H1 (cell line): ENCODE results near the gene LHX8. TPM values are rescaled to one million over a fixed set of nuclear protein-coding genes. Genes with fewer than 3 reads are reported as not detected.

Source experiments
- CTCF ChIA-PET: fragments of 300-600 bp; sonication (Branson Sonifier 250); formaldehyde crosslinking; loops from one replicate; lab custom pipeline; 2021; ENCODE audit not compliant: partially characterized antibody; lab: Charles Lee
- POLR2A ChIA-PET: fragments of 300-600 bp; sonication (Branson Sonifier 250); formaldehyde crosslinking; loops from one replicate; lab custom pipeline; 2021; ENCODE audit warnings: inconsistent platforms; ENCODE audit not compliant: partially characterized antibody; lab: Charles Lee
- DNase-seq, 2 experiments: peaks; one replicate each; pipeline versions ENCODE4 v3.0.0 to v3.0.0-alpha.2; 2010 to 2022; ENCODE audit warnings: low spot score in 2 of 2, low read depth in 1 of 2, mixed read lengths in 1 of 2
- FAIRE-seq: peaks from 2 replicates; lab custom pipeline; 2011; peaks lifted over from hg19 to GRCh38; lab: Jason Lieb, UNC
- H2AFZ ChIP-seq: 2 replicates; pipeline ENCODE4 v1.8.1; 2012; ENCODE audit warnings: low read length, inconsistent platforms
- H2AK5ac ChIP-seq: 2 replicates; pipeline ENCODE4 v1.6.1; 2013; ENCODE audit warnings: low read depth, low read length
- H2BK120ac ChIP-seq: replicated peaks from 2 replicates; pipeline ENCODE3; 2013; ENCODE audit warnings: low read depth, low read length, inconsistent platforms
- H2BK12ac ChIP-seq: 2 replicates; pipeline ENCODE4 v1.6.1; 2013; ENCODE audit warnings: low read depth, low read length
- H2BK15ac ChIP-seq: 2 replicates; pipeline ENCODE4 v1.6.1; 2013; ENCODE audit warnings: low read length
- H2BK20ac ChIP-seq: 2 replicates; pipeline ENCODE4 v1.6.1; 2013; ENCODE audit warnings: low read length
- H2BK5ac ChIP-seq: 2 replicates; pipeline ENCODE4 v1.6.1; 2013; ENCODE audit warnings: low read depth, low read length
- H3K14ac ChIP-seq: 2 replicates; pipeline ENCODE4 v1.6.1; 2013; ENCODE audit warnings: inconsistent platforms; ENCODE audit not compliant: insufficient read length
- H3K18ac ChIP-seq: 2 replicates; pipeline ENCODE4 v1.6.1; 2013; ENCODE audit warnings: low read length; ENCODE audit errors: extremely low read depth
- H3K23ac ChIP-seq: 2 replicates; pipeline ENCODE4 v1.6.1; 2013; ENCODE audit warnings: inconsistent platforms; ENCODE audit not compliant: insufficient read length
- H3K23me2 ChIP-seq: 2 replicates; pipeline ENCODE4 v1.6.1; 2013; ENCODE audit warnings: low read depth, low read length
- H3K27ac ChIP-seq: 2 replicates; pipeline ENCODE4 v1.6.1; 2011; ENCODE audit warnings: low read depth, low read length, inconsistent platforms
- H3K27me3 ChIP-seq, 4 experiments: replicated peaks in 1 of 4; 1 replicate in 1 of 4; 2 replicates in 3 of 4; pipeline versions ENCODE4 v1.6.1 to v1.8.1; 2011 to 2013; ENCODE audit warnings: low read length in 3 of 4, mild to moderate bottlenecking in 3 of 4, inconsistent platforms in 2 of 4, mixed read lengths in 2 of 4, moderate library complexity in 1 of 4; ENCODE audit not compliant: control insufficient read depth in 3 of 4, insufficient read depth in 3 of 4; ENCODE audit errors: extremely low read depth in 1 of 4
- H3K36me3 ChIP-seq, 4 experiments: 2 replicates each; pipeline versions ENCODE4 v1.6.1 to v1.8.1; 2011 to 2013; ENCODE audit warnings: mild to moderate bottlenecking in 4 of 4, low read length in 3 of 4, moderate library complexity in 2 of 4, control low read depth in 1 of 4, inconsistent platforms in 1 of 4; ENCODE audit not compliant: insufficient read depth in 4 of 4, control insufficient read depth in 2 of 4
- H3K4ac ChIP-seq: replicated peaks from 2 replicates; pipeline ENCODE3; 2013; ENCODE audit warnings: low read length, low read depth, mixed read lengths, inconsistent platforms; ENCODE audit not compliant: insufficient read length
- H3K4me1 ChIP-seq, 4 experiments: replicated peaks in 1 of 4; 1 replicate in 1 of 4; 2 replicates in 3 of 4; pipeline versions ENCODE4 v1.6.1 to v1.8.1; 2011 to 2013; ENCODE audit warnings: low read length in 3 of 4, inconsistent platforms in 2 of 4, mixed read lengths in 1 of 4; ENCODE audit not compliant: insufficient read depth in 4 of 4, control insufficient read depth in 3 of 4
- H3K4me2 ChIP-seq, 2 experiments: 2 replicates each; pipeline versions ENCODE4 v1.6.1 to v1.8.1; 2011 to 2013; ENCODE audit warnings: low read depth in 2 of 2, low read length in 2 of 2, control low read depth in 1 of 2, inconsistent platforms in 1 of 2, mild to moderate bottlenecking in 1 of 2; ENCODE audit not compliant: insufficient read depth in 1 of 2
- H3K4me3 ChIP-seq, 4 experiments: fragments of 200-600, 300-600 bp in 1 of 4; sonication (generic), shearing (Covaris generic), sonication (Bioruptor Twin) in 1 of 4; 2 replicates each; pipeline versions ENCODE4 v1.5.1 to v1.8.1; 2011 to 2016; ENCODE audit warnings: low read length in 4 of 4, low read depth in 3 of 4, control low read depth in 2 of 4, inconsistent platforms in 2 of 4, mild to moderate bottlenecking in 2 of 4, mixed read lengths in 1 of 4, moderate library complexity in 1 of 4; ENCODE audit not compliant: insufficient read depth in 2 of 4; ENCODE audit errors: extremely low read depth in 1 of 4
- H3K56ac ChIP-seq: replicated peaks from 2 replicates; pipeline ENCODE3; 2013; ENCODE audit warnings: low read depth, mild to moderate bottlenecking, mixed read lengths, low read length, inconsistent platforms; ENCODE audit not compliant: insufficient read length
- H3K79me1 ChIP-seq: 2 replicates; pipeline ENCODE4 v1.6.1; 2013; ENCODE audit warnings: low read depth, low read length, control low read depth
- H3K79me2 ChIP-seq, 2 experiments: 2 replicates each; pipeline versions ENCODE4 v1.6.1 to v1.8.1; 2012 to 2013; ENCODE audit warnings: low read length in 2 of 2, mild to moderate bottlenecking in 2 of 2, inconsistent platforms in 1 of 2; ENCODE audit not compliant: insufficient read depth in 2 of 2, control insufficient read depth in 1 of 2
- H3K9ac ChIP-seq, 4 experiments: replicated peaks in 1 of 4; 1 replicate in 1 of 4; 2 replicates in 3 of 4; pipeline versions ENCODE4 v1.6.1 to v1.8.1; 2011 to 2013; ENCODE audit warnings: low read depth in 3 of 4, low read length in 3 of 4, control low read depth in 2 of 4, mild to moderate bottlenecking in 2 of 4, moderate library complexity in 2 of 4, inconsistent platforms in 1 of 4; ENCODE audit errors: extremely low read depth in 1 of 4
- H3K9me3 ChIP-seq, 2 experiments: 2 replicates each; pipeline versions ENCODE4 v1.6.1 to v1.8.1; 2012 to 2013; ENCODE audit warnings: mild to moderate bottlenecking in 2 of 2, moderate library complexity in 2 of 2, control low read depth in 1 of 2, inconsistent platforms in 1 of 2, low read depth in 1 of 2, low read length in 1 of 2, mixed read lengths in 1 of 2; ENCODE audit not compliant: insufficient read depth in 2 of 2
- H4K20me1 ChIP-seq, 2 experiments: replicated peaks in 1 of 2; 2 replicates each; pipeline versions ENCODE3 to v1.8.1; 2011 to 2013; ENCODE audit warnings: inconsistent platforms in 2 of 2, low read length in 2 of 2, mild to moderate bottlenecking in 1 of 2; ENCODE audit not compliant: insufficient read depth in 2 of 2, control insufficient read depth in 1 of 2
- H4K5ac ChIP-seq: 2 replicates; pipeline ENCODE4 v1.6.1; 2013; ENCODE audit warnings: low read length, low read depth, mixed read lengths, inconsistent platforms; ENCODE audit not compliant: insufficient read length
- H4K8ac ChIP-seq: 2 replicates; pipeline ENCODE4 v1.8.0; 2013; ENCODE audit warnings: mild to moderate bottlenecking, moderate library complexity, low read length, inconsistent platforms; ENCODE audit not compliant: insufficient read depth; ENCODE audit errors: extremely low read depth
- H4K91ac ChIP-seq: replicated peaks from 2 replicates; pipeline ENCODE3; 2013; ENCODE audit warnings: low read length, mixed read lengths, inconsistent platforms; ENCODE audit not compliant: insufficient read length
- CBX8 ChIP-seq: fragments of 300-800, 300-1000 bp; sonication (generic); IDR thresholded peaks from 2 replicates; pipeline ENCODE4 v1.7.1; 2016; ENCODE audit warnings: low read depth, low read length, borderline replicate concordance
- CHD1 ChIP-seq: IDR thresholded peaks from 2 replicates; pipeline ENCODE4 v1.6.1; 2012; ENCODE audit warnings: low read depth, low read length, improper control_type of control experiment
- CTBP2 ChIP-seq: IDR thresholded peaks from 2 replicates; pipeline ENCODE4 v1.7.0; 2011; ENCODE audit warnings: borderline replicate concordance, mild to moderate bottlenecking, moderate library complexity, mixed read lengths, low read length; ENCODE audit not compliant: insufficient read depth, insufficient read length
- E2F6 ChIP-seq: IDR thresholded peaks from 2 replicates; pipeline ENCODE4 v1.6.1; 2012; ENCODE audit warnings: inconsistent platforms
- SIX5 ChIP-seq: IDR thresholded peaks from 2 replicates; pipeline ENCODE4 v1.6.1; 2011; ENCODE audit warnings: mild to moderate bottlenecking, low read depth, low read length
- SP2 ChIP-seq: IDR thresholded peaks from 2 replicates; pipeline ENCODE4 v1.6.1; 2012; ENCODE audit warnings: mild to moderate bottlenecking, low read length, inconsistent platforms
- YY1 ChIP-seq: IDR thresholded peaks from 2 replicates; pipeline ENCODE4 v1.6.1; 2011; ENCODE audit warnings: low read depth, mild to moderate bottlenecking, low read length
- WGBS, 2 experiments: shearing (Covaris generic) in 1 of 2; methylation state at CpG; one replicate each; pipeline versions ENCODE4 v1.1.6 to v1.1.7; 2013 to 2015; ENCODE audit warnings: low lambda C conversion rate in 2 of 2, mixed read lengths in 2 of 2, inconsistent platforms in 1 of 2, low coverage in 1 of 2, missing lambda C conversion rate in 1 of 2; ENCODE audit not compliant: insufficient replicate concordance in 2 of 2, insufficient coverage in 1 of 2, insufficient read length in 1 of 2; ENCODE audit errors: extremely low coverage in 1 of 2, missing lambda C conversion rate in 1 of 2; 5-methylcytosine and 5-hydroxymethylcytosine counted together
- long read RNA-seq, 2 experiments: library from RNA in 1 of 2; library from capped mRNA in 1 of 2; stranded (forward); transcript quantifications; one replicate each; pipeline ENCODE4 v2.0.0, GENCODE V29; 2021; ENCODE audit warnings: inconsistent platforms in 1 of 2
- polyA minus RNA-seq, 3 experiments: library from RNA; depleted of rRNA, polyadenylated mRNA; stranded (reverse); fragments of >200 nt; gene quantifications; 1 replicate in 2 of 3; 2 replicates in 1 of 3; pipeline ENCODE4 v1.2.3, GENCODE V29; 2011
- polyA plus RNA-seq, 7 experiments: library from polyadenylated mRNA; depleted of rRNA in 3 of 7; stranded (reverse) in 5 of 7; unstranded in 2 of 7; fragments of >200 nt in 5 of 7; fragments of 200-250 nt in 2 of 7; gene quantifications; 1 replicate in 5 of 7; 2 replicates in 1 of 7; 4 replicates in 1 of 7; pipeline versions ENCODE4 v1.2.1 to v1.2.3, GENCODE V29; 2011 to 2013; ENCODE audit warnings: missing spikeins in 2 of 7, mixed read lengths in 2 of 7
- total RNA-seq: library from RNA; stranded (reverse); fragmentation: NEBNext Ultra II Directional; extraction: Animal tissue kit (Norgen Biotek cat#: 25700); gene quantifications from 2 replicates; pipeline ENCODE4 v1.2.1, GENCODE V29; 2021

LHX8 gene
- total RNA-seq (1.2 and 1.5 TPM in 2 replicates), polyA plus RNA-seq (2011; rRNA removed) (0.25 and 0.50 TPM in 2 replicates), polyA minus RNA-seq (2011; rRNA and poly(A)+ RNA removed) (0.73 and 1.1 TPM in 2 replicates)
- 0.65 TPM for polyA plus RNA-seq (2011; cell fraction: cytosol; rRNA removed)
- 0.63 TPM for polyA plus RNA-seq (2011; cell fraction: nucleus; rRNA removed)
- 0.24 to 0.64 TPM (median 0.39 TPM) in 4 replicates for polyA plus RNA-seq (2012, experiment 1 of 2)
- 0.35 TPM for polyA plus RNA-seq (2012, experiment 2 of 2)
- 1.5 TPM for polyA plus RNA-seq (2013, experiment 1 of 2)
- polyA plus RNA-seq (2013, experiment 2 of 2): 1.2 TPM
- polyA minus RNA-seq (2011; cell fraction: cytosol; rRNA and poly(A)+ RNA removed): not detected
- polyA minus RNA-seq (2011; cell fraction: nucleus; rRNA and poly(A)+ RNA removed): 0.40 TPM
- long read RNA-seq, experiment 1: 0 reads
- long read RNA-seq, experiment 2, partial matches to known transcripts: 1 of 1 reads
- long read RNA-seq, experiment 2, other reads (novel, unspliced or antisense): 0 of 1 reads

GRCh38 chr1:75133750-75134646, at the start of gene LHX8:
Gene LHX8 (plus strand): TSS chr1:75134388. CDS start chr1:75136615, 2,227 bp downstream.
- Histone ChIP-seq H3K36me3 (no peaks in the 10 kb centered on the region), H4K5ac (no peak within 1 kb of the TSS), H2BK5ac (peak within 1 kb of the TSS; percentile 0; the same call in 1 of the 2 replicates), H2BK12ac (peak within 1 kb of the TSS; percentile 18), H4K8ac (peak within 1 kb of the TSS; percentile 28), H3K4ac (no peak within 1 kb of the TSS), H3K56ac (peak within 1 kb of the TSS; percentile 33), H3K79me1 (no peaks in the 10 kb centered on the region), H3K18ac (peak within 1 kb of the TSS; percentile 65), H3K4me1 (peaks cover 10 to 52% (median 26%) of the 10 kb centered on the region in 4 experiments), H3K23ac (no peak within 1 kb of the TSS), H2BK15ac (peak within 1 kb of the TSS; percentile 53; the same call in 1 of the 2 replicates), H3K4me2 (peak within 1 kb of the TSS; percentile 96 to 98), H3K27ac (no peak within 1 kb of the TSS), H2BK120ac (no peak within 1 kb of the TSS), H2AK5ac (no peak within 1 kb of the TSS), H3K23me2 (peaks cover 30% of the 10 kb centered on the region), H4K20me1 (peaks cover 2 to 5% of the 10 kb centered on the region in 2 experiments), H4K91ac (no peak within 1 kb of the TSS), H3K79me2 (no peaks in the 10 kb centered on the region), H3K9me3 (no peaks in the 10 kb centered on the region), H2AFZ (peak within 1 kb of the TSS; percentile 71; the same call in 1 of the 2 replicates), H3K27me3 (peaks cover 52 to 98% (median 81%) of the 10 kb centered on the region in 4 experiments), H3K9ac (peak within 1 kb of the TSS in 1 of 4 experiments; percentile 65; a peak in 2 of 7 replicates), H2BK20ac (peak within 1 kb of the TSS; percentile 77; the same call in 1 of the 2 replicates), H3K14ac (no peak within 1 kb of the TSS), H3K4me3 (peak within 1 kb of the TSS; percentile 49 to 70 (median 57))
- FAIRE-seq: peak; percentile 66
- WGBS, 2 experiments: 3% methylated on average over 23 of the region's 23 CpGs; no CpG with 5 or more reads in 1 of the 2 experiments
- peak in 1 of 2 experiments; percentile 59 for DNase-seq
- POLR2A ChIA-PET: no interaction called here
- CTCF ChIA-PET: interaction anchor here (0.6 to 7.9 kb wide), 14 partner anchors 13 to 648 kb away, joined by 3 to 39 read pairs (median 4); no protein-coding TSS in a partner anchor
- TF ChIP-seq SIX5: no peak
- no peak for TF ChIP-seq CBX8
- no peak for TF ChIP-seq CTBP2
- no peak for TF ChIP-seq CHD1
- no peak for TF ChIP-seq E2F6
- TF ChIP-seq SP2: no peak
- TF ChIP-seq YY1: no peak
